ENCODE measurements around the gene UFL1. TPM values are rescaled to one million over a fixed set of nuclear protein-coding genes. Genes with fewer than 3 reads are reported as not detected.
"Not testable (repeated sequence)": the region's sequence is repeated elsewhere in the genome, so short reads cannot be mapped to it uniquely, and the experiment has no call there.

UFL1 gene
- total RNA-seq, 1 donor from 2014 or later = 21.9 TPM

DNA sequence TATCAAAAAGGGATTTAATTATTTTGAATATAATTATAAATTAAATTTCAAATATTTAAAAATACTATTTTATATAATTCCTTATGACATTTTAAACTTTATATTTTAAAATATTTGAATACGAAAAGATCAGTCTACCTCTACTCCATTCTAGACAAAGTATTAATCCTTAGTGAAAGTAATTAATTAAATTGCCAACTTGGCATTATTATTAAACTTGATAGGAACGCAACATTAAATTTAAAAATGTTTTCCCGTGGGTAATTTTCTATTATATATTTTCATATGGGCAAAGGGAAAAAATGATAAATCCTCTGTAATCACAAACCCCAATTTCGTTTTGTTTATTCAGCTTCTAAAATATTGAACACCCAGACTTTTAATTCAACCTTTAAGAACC is 33.0 kb downstream of the UFL1 start:
- Mint-ChIP-seq H3K9me3 (no peaks in the 10 kb centered on the region), H3K27me3 (no peaks in the 10 kb centered on the region), H3K27ac (no peak overlapping the region), H3K4me1 (ENCODE audit: unreplicated experiment) (no peaks in the 10 kb centered on the region), H3K36me3 (peaks cover 42% of the 10 kb centered on the region), H3K4me3 (no peak overlapping the region)
- TF ChIP-seq, protein P1, sequence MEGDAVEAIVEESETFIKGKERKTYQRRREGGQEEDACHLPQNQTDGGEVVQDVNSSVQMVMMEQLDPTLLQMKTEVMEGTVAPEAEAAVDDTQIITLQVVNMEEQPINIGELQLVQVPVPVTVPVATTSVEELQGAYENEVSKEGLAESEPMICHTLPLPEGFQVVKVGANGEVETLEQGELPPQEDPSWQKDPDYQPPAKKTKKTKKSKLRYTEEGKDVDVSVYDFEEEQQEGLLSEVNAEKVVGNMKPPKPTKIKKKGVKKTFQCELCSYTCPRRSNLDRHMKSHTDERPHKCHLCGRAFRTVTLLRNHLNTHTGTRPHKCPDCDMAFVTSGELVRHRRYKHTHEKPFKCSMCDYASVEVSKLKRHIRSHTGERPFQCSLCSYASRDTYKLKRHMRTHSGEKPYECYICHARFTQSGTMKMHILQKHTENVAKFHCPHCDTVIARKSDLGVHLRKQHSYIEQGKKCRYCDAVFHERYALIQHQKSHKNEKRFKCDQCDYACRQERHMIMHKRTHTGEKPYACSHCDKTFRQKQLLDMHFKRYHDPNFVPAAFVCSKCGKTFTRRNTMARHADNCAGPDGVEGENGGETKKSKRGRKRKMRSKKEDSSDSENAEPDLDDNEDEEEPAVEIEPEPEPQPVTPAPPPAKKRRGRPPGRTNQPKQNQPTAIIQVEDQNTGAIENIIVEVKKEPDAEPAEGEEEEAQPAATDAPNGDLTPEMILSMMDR (conservative IDR thresholded peaks at IDR 0.05) = no peak
- DNase-seq (ENCODE audit: extremely low spot score, unreplicated experiment) = no peak

DNA sequence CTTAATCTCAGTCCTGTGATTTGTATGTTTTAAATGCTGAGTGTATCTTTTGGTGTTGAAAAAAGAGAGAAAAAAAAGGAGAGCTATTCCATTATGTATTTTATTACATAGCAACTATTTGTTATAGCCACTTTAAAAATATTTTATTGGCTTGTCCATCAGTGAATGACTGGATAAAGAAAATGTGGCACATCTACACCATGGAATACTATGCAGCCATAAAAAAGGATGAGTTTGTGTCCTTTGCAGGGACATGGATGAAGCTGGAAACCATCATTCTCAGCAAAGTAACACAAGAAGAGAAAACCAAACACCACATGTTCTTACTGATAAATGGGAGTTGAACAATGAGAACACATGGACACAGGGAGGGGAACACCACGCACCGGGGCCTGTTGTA is 38.1 kb downstream of the UFL1 start:
- not testable (repeated sequence) for H3K27ac Mint-ChIP-seq; H3K4me3 Mint-ChIP-seq; H3K4me1 Mint-ChIP-seq (ENCODE audit: unreplicated experiment); DNase-seq (ENCODE audit: extremely low spot score, unreplicated experiment); H3K27me3 Mint-ChIP-seq; H3K9me3 Mint-ChIP-seq
- H3K36me3 Mint-ChIP-seq = peaks cover 11% of the 10 kb centered on the region

DNA sequence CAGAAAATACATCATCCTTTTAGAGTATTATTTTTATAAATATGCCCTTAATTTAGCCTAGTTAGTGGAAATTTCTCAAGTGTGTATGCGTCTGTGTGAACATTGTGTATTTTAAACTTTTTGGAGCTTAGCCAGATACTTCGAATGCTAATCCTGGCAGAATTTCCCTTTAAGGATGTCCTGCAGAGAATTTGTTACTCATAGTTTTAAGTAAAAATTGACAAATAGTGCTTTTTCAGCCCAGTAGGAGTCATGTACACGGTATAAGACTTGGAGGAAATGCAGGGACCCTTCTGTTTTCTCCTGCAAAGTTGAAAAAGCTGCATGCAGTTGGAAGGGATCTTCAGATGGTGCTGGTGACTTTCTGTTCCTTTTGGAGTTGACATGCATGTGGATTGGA is 41.3 kb downstream of the UFL1 start, which contains the start of gene FHL5:
FHL5 (plus strand) TSS at position 243 of the 400 bp plus-strand sequence. CDS start 40,486 bp downstream, outside the sequence.
- Mint-ChIP-seq H3K4me3 (no peak within 1 kb of the TSS), H3K36me3 (no peaks in the 10 kb centered on the region), H3K27ac (no peak within 1 kb of the TSS), H3K27me3 (no peaks in the 10 kb centered on the region), H3K9me3 (no peaks in the 10 kb centered on the region), H3K4me1 (ENCODE audit: unreplicated experiment) (no peaks in the 10 kb centered on the region)
- TF ChIP-seq, protein P1 (conservative IDR thresholded peaks at IDR 0.05) = no peak
- no peak for DNase-seq (ENCODE audit: extremely low spot score, unreplicated experiment)

DNA sequence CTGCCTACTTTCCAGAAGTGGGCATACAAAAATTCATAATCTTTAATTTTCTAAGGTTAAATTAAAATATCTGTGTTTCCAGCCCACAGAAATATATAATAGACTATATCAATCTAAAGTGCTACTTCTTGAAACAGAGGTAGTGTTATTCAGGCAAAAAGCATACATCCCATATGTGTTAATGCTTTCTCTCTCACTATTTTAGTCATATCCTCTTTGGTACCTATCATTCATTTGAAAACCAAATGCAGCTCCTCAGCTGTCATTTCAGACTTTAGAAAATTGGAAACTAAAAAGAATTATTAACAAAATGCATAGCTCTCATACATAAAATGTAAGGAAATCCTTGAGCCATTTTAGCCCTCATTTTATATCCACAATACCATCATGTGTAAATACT is 42.2 kb downstream of the UFL1 start:
- TF ChIP-seq, protein P1 (conservative IDR thresholded peaks at IDR 0.05) = no peak
- Mint-ChIP-seq H3K9me3 (no peaks in the 10 kb centered on the region), H3K36me3 (no peaks in the 10 kb centered on the region), H3K27ac (no peak overlapping the region), H3K27me3 (no peaks in the 10 kb centered on the region), H3K4me3 (no peak overlapping the region), H3K4me1 (ENCODE audit: unreplicated experiment) (no peaks in the 10 kb centered on the region)
- DNase-seq (ENCODE audit: extremely low spot score, unreplicated experiment) = no peak

GRCh38 chr6:96570053-96570452 is 48.4 kb downstream of the UFL1 start:
- no peak overlapping the region for H3K4me3 Mint-ChIP-seq
- H3K4me1 Mint-ChIP-seq (ENCODE audit: unreplicated experiment) = no peaks in the 10 kb centered on the region
- no peaks in the 10 kb centered on the region for H3K36me3 Mint-ChIP-seq

DNA sequence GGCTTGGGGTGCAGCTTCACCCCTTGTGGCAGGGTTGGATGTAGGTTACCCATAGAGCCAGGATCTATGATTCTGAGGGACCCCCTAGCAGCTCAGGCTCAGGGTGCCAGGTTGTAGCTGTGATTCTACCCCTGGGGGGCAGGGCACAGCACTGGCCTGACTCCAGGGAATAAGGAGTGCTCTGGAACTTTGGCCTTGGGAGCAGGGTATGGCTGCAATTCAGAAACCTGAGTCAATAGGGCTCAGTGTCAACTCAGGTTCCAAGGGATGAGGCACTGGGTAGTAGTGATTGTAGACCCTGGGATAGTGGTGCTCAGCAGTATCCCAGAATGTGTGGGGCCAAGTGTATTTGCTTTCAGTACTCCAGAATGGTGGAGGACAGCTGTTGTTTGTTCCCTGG is 49.9 kb downstream of the UFL1 start:
- Mint-ChIP-seq H3K27ac (no peak overlapping the region), H3K27me3 (peaks cover 4% of the 10 kb centered on the region), H3K9me3 (peaks cover 6% of the 10 kb centered on the region), H3K36me3 (no peaks in the 10 kb centered on the region), H3K4me3 (no peak overlapping the region), H3K4me1 (ENCODE audit: unreplicated experiment) (no peaks in the 10 kb centered on the region)
- no peak for DNase-seq (ENCODE audit: extremely low spot score, unreplicated experiment)
- TF ChIP-seq, protein P1 (conservative IDR thresholded peaks at IDR 0.05) = no peak

More at GRCh38 chr6:96570053-96570452, 48.4 kb downstream of the UFL1 start:
- H3K9me3 Mint-ChIP-seq = peaks cover 6% of the 10 kb centered on the region
- H3K27ac Mint-ChIP-seq = no peak overlapping the region
- TF ChIP-seq, protein P1 (conservative IDR thresholded peaks at IDR 0.05) = no peak
- H3K27me3 Mint-ChIP-seq = peaks cover 4% of the 10 kb centered on the region
- no peak for DNase-seq (ENCODE audit: extremely low spot score, unreplicated experiment)

Measured in type B pancreatic cell (in vitro differentiated cells).